ENCODE data around the gene MXRA7. TPM values are rescaled to one million over a fixed set of nuclear protein-coding genes. Genes with fewer than 3 reads are reported as not detected.

MXRA7 gene
- total and polyA plus RNA-seq, 2 donors (not counting 3 experiments of a cell fraction or from before 2014, with no cell fraction given), result 49.5 to 95.8 TPM

DNA sequence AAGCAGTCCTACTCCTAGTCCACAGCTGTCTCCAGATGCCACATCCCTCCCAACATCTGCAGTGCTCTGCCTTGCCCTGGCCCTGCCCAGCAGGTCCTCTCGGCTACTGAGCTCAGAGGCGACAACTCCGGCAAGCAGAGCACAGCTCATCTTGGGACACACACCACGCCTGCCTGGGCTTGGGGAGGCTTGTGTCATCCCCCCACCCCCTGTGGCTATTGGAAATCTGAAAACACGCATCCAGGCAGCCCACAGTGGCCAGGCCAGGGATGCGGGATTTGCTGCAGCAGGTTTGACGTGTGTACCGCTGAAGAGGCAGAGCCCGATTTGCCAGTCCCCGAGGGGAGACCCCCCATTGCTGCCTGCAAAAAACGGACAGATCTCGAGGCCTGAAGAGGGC is 25.4 kb downstream of the MXRA7 start:
- dilution Hi-C loops (cut with MboI; ENCODE audit: extremely low pct_ligation_motif_present, low sequenced_read_pairs), result no loop called here
- Histone ChIP-seq H3K27ac (ENCODE audit: insufficient read depth, low read depth, low read length) (no peak overlapping the region), H3K9ac (replicated peaks; ENCODE audit: extremely low read depth, insufficient read depth, low read length) (no peak overlapping the region), H3K4me3 (replicated peaks in 1 of 3; ENCODE audit: insufficient read depth in 1 of 3, low read depth in 1 of 3, low read length in 3 of 3) (no peak overlapping the region), H2AFZ (ENCODE audit: low read depth, low read length) (no peak overlapping the region), H3K9me1 (replicated peaks; ENCODE audit: control insufficient read depth, extremely low read depth, insufficient read depth, low read length) (no peaks in the 10 kb centered on the region), H4K20me1 (replicated peaks; ENCODE audit: control insufficient read depth, extremely low read depth, insufficient read depth, low read length) (no peaks in the 10 kb centered on the region), H3K27me3 (ENCODE audit: control insufficient read depth in 2 of 2, insufficient read depth in 2 of 2, low read length in 2 of 2) (no peaks in the 10 kb centered on the region), H3K36me3 (ENCODE audit: control insufficient read depth in 2 of 2, extremely low read depth in 1 of 2, insufficient read depth in 2 of 2, low read length in 2 of 2) (peaks cover 0 to 7% of the 10 kb centered on the region in 2 experiments), H3K4me1 (ENCODE audit: control insufficient read depth, extremely low read depth, insufficient read depth, low read length) (peaks cover 14% of the 10 kb centered on the region), H3K79me2 (ENCODE audit: control insufficient read depth, insufficient read depth, low read length) (no peaks in the 10 kb centered on the region), H3K9me3 (replicated peaks; ENCODE audit: control insufficient read depth, insufficient read depth, low read length) (no peaks in the 10 kb centered on the region), H3K4me2 (ENCODE audit: insufficient read depth, low read length) (no peak overlapping the region)
- POLR2A ChIA-PET, result no interaction called here
- CTCF ChIA-PET, result interaction anchor here (0.9 to 1.4 kb wide), 2 partner anchors 12 to 26 kb away, joined by 3 read pairs; no protein-coding TSS in a partner anchor
- TF ChIP-seq POLR2A (IDR thresholded peaks at IDR 0.05; ENCODE audit: low read depth, low read length) (no peak), MYC (IDR thresholded peaks at IDR 0.05; ENCODE audit: low read depth, low read length) (no peak), EZH2 (IDR thresholded peaks at IDR 0.05; ENCODE audit: borderline replicate concordance, low read depth, low read length, severe bottlenecking) (no peak), POLR2AphosphoS5 (IDR thresholded peaks at IDR 0.05; ENCODE audit: insufficient read depth, low read depth, low read length) (no peak), FOS (IDR thresholded peaks at IDR 0.05; ENCODE audit: borderline replicate concordance, insufficient read depth, low read length) (no peak), JUN (IDR thresholded peaks at IDR 0.05; ENCODE audit: borderline replicate concordance, insufficient read depth, insufficient read length, low read depth) (no peak), GATA2 (IDR thresholded peaks at IDR 0.05; ENCODE audit: insufficient read depth, insufficient read length, low read depth, low read length) (no peak)
- TF ChIP-seq, protein P1, sequence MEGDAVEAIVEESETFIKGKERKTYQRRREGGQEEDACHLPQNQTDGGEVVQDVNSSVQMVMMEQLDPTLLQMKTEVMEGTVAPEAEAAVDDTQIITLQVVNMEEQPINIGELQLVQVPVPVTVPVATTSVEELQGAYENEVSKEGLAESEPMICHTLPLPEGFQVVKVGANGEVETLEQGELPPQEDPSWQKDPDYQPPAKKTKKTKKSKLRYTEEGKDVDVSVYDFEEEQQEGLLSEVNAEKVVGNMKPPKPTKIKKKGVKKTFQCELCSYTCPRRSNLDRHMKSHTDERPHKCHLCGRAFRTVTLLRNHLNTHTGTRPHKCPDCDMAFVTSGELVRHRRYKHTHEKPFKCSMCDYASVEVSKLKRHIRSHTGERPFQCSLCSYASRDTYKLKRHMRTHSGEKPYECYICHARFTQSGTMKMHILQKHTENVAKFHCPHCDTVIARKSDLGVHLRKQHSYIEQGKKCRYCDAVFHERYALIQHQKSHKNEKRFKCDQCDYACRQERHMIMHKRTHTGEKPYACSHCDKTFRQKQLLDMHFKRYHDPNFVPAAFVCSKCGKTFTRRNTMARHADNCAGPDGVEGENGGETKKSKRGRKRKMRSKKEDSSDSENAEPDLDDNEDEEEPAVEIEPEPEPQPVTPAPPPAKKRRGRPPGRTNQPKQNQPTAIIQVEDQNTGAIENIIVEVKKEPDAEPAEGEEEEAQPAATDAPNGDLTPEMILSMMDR (IDR thresholded peaks at IDR 0.05; ENCODE audit: extremely low read depth in 1 of 2, insufficient read depth in 1 of 2, low read depth in 1 of 2, low read length in 2 of 2), result no peak
- TF ChIP-seq, protein P2, sequence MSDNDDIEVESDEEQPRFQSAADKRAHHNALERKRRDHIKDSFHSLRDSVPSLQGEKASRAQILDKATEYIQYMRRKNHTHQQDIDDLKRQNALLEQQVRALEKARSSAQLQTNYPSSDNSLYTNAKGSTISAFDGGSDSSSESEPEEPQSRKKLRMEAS (IDR thresholded peaks at IDR 0.05; ENCODE audit: insufficient read depth, insufficient read length), result no peak
- no peak for DNase-seq (ENCODE audit: low read depth, low spot score)
- FAIRE-seq, result no peak
- intact Hi-C loops (cut with micrococcal nuclease), result no loop called here
- no TSS peak for BruUV-seq (replicated peaks)
